Suprapubic skin (tissue), 4 donors: ENCODE data around the gene CDHR5.

ENCODE experiments used
- POLR2A ChIP-seq, 2 donors: fragments of 450-650 bp; IDR thresholded peaks; one replicate each; pipeline ENCODE4 v1.6.1; 2017; ENCODE audit warnings: antibody characterized with exemption in 2 of 2, mild to moderate bottlenecking in 2 of 2, moderate library complexity in 2 of 2
- POLR2AphosphoS5 ChIP-seq, 3 donors: sonication (generic); formaldehyde crosslinking; IDR thresholded peaks; one replicate each; pipeline ENCODE4 v1.6.1; 2017; ENCODE audit warnings: antibody characterized with exemption in 3 of 3
- TF ChIP-seq, protein P1 (sequence below), 2 donors: fragments of 200-600 bp in 1 of 2; fragments of 450-650 bp in 1 of 2; sonication (generic) in 1 of 2; IDR thresholded peaks; one replicate each; pipeline ENCODE4 v1.5.1; 2016 to 2019; ENCODE audit warnings: antibody characterized with exemption in 2 of 2, mild to moderate bottlenecking in 1 of 2, moderate library complexity in 1 of 2

DNA sequence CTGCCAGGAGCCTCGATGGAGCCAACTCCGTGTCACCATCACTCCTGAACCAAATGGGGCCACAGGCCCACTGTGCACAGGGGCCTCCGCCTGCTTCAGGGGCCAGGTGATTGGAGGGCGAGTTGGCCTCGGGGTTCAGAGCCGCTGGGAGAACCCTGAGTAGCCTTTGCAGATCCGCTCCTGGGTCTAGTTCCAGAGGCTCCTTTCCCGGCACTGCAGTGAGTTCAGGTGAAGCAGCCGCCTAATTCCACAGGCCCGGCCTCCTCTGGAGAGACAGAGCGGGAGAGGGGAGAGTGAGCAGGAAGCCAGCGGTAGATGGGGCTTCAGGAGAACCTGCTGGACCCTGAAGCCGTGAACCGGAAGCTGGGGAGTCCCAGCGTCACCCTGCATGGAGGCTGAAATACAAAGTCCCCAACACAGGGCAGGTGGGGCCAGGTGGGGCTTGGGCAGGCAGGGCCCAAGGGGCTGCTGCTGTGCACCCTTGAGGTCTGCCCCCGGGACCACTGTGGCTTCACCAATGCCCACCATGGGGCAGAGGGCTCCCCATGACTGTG lies 34.9 kb upstream of the CDHR5 start:
- TF ChIP-seq POLR2AphosphoS5 (IDR thresholded peaks at IDR 0.05) = no peak
- TF ChIP-seq, protein P1, sequence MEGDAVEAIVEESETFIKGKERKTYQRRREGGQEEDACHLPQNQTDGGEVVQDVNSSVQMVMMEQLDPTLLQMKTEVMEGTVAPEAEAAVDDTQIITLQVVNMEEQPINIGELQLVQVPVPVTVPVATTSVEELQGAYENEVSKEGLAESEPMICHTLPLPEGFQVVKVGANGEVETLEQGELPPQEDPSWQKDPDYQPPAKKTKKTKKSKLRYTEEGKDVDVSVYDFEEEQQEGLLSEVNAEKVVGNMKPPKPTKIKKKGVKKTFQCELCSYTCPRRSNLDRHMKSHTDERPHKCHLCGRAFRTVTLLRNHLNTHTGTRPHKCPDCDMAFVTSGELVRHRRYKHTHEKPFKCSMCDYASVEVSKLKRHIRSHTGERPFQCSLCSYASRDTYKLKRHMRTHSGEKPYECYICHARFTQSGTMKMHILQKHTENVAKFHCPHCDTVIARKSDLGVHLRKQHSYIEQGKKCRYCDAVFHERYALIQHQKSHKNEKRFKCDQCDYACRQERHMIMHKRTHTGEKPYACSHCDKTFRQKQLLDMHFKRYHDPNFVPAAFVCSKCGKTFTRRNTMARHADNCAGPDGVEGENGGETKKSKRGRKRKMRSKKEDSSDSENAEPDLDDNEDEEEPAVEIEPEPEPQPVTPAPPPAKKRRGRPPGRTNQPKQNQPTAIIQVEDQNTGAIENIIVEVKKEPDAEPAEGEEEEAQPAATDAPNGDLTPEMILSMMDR (IDR thresholded peaks at IDR 0.05) = no peak
- TF ChIP-seq POLR2A (IDR thresholded peaks at IDR 0.05) = no peak
